Gastrocnemius medialis (tissue), 4 donors: ENCODE data around the gene ST14.

Source experiments
- POLR2A ChIP-seq, 2 donors: fragments of 450-650 bp; IDR thresholded peaks; one replicate each; pipeline ENCODE4 v1.6.1; 2017; ENCODE audit warnings: antibody characterized with exemption in 2 of 2, mild to moderate bottlenecking in 2 of 2, moderate library complexity in 2 of 2
- TF ChIP-seq, protein P1 (sequence below), 5 experiments: fragments of 450-650 bp in 3 of 5; fragments of 200-600 bp in 2 of 5; sonication (generic) in 2 of 5; IDR thresholded peaks in 4 of 5; conservative IDR thresholded peaks in 1 of 5; 1 replicate in 4 of 5; 2 replicates in 1 of 5; pipeline ENCODE4 v1.5.1; 2016 to 2019; ENCODE audit warnings: antibody characterized with exemption in 5 of 5, mild to moderate bottlenecking in 3 of 5, moderate library complexity in 3 of 5

- TF ChIP-seq, protein P1, sequence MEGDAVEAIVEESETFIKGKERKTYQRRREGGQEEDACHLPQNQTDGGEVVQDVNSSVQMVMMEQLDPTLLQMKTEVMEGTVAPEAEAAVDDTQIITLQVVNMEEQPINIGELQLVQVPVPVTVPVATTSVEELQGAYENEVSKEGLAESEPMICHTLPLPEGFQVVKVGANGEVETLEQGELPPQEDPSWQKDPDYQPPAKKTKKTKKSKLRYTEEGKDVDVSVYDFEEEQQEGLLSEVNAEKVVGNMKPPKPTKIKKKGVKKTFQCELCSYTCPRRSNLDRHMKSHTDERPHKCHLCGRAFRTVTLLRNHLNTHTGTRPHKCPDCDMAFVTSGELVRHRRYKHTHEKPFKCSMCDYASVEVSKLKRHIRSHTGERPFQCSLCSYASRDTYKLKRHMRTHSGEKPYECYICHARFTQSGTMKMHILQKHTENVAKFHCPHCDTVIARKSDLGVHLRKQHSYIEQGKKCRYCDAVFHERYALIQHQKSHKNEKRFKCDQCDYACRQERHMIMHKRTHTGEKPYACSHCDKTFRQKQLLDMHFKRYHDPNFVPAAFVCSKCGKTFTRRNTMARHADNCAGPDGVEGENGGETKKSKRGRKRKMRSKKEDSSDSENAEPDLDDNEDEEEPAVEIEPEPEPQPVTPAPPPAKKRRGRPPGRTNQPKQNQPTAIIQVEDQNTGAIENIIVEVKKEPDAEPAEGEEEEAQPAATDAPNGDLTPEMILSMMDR (IDR thresholded peaks at IDR 0.05 in 4 of 5, conservative IDR thresholded peaks at IDR 0.05 in 1 of 5) = no peak
- TF ChIP-seq POLR2A (IDR thresholded peaks at IDR 0.05) = no peak
Measured at GRCh38 chr11:130160498-130161155, 1.0 kb downstream of the ST14 start.
